Activated CD8-positive, alpha-beta T cell treated with anti-CD3 and anti-CD28 coated beads for 36 hours (primary cell): ENCODE data around the gene FGFRL1. TPM values are rescaled to one million over a fixed set of nuclear protein-coding genes. Genes with fewer than 3 reads are reported as not detected.

ENCODE experiments used
- ATAC-seq: fragments of 200-7000 bp; cut with Tn5 transposase; one replicate; pipeline ENCODE4 v1.10.0; 2021; ENCODE audit warnings: mild to moderate bottlenecking, moderate library complexity
- CTCF ChIA-PET: fragments of 350-600 bp; sonication (Branson Sonifier 250); formaldehyde crosslinking; loops from one replicate; lab custom pipeline; 2021; ENCODE audit warnings: antibody characterized with exemption; lab: Charles Lee
- POLR2A ChIA-PET: fragments of 350-600 bp; sonication (Branson Sonifier 250); formaldehyde crosslinking; loops from one replicate; lab custom pipeline; 2021; ENCODE audit warnings: antibody characterized with exemption; lab: Charles Lee
- DNase-seq: peaks from one replicate; pipeline ENCODE4 v3.0.0-alpha.2; 2020
- H3K27ac Mint-ChIP-seq: one replicate; pipeline ENCODE4 v1.8.0; 2021; ENCODE audit warnings: mild to moderate bottlenecking, mixed read lengths
- H3K27me3 Mint-ChIP-seq: one replicate; pipeline ENCODE4 v1.8.0; 2021; ENCODE audit warnings: mixed read lengths
- H3K36me3 Mint-ChIP-seq: one replicate; pipeline ENCODE4 v1.8.0; 2021; ENCODE audit warnings: low read depth, mixed read lengths
- H3K4me1 Mint-ChIP-seq: one replicate; pipeline ENCODE4 v1.8.0; 2021; ENCODE audit warnings: low read depth, mixed read lengths
- H3K4me3 Mint-ChIP-seq: one replicate; pipeline ENCODE4 v1.8.0; 2021; ENCODE audit warnings: mild to moderate bottlenecking, moderate library complexity, mixed read lengths
- H3K9me3 Mint-ChIP-seq: one replicate; pipeline ENCODE4 v1.8.0; 2021; ENCODE audit warnings: mixed read lengths
- CTCF ChIP-seq: fragments of 200-600 bp; IDR thresholded peaks from one replicate; pipeline ENCODE4 v1.8.0; 2022; ENCODE audit warnings: antibody characterized with exemption, mild to moderate bottlenecking
- intact Hi-C: fragments of 100-400 bp; cut with micrococcal nuclease; formaldehyde crosslinking; loops from one replicate; pipeline ENCODE4 v1.10.0; 2022
- total RNA-seq, 2 experiments: library from RNA; stranded (reverse); gene quantifications; one replicate each; pipeline ENCODE4 v1.2.3, GENCODE V29; 2021

Gene FGFRL1
- total RNA-seq, 2 experiments from 2014 or later, result 16.2 to 18.0 TPM

- TF ChIP-seq CTCF, result no peak
- no peaks in the 10 kb centered on the region for H3K36me3 Mint-ChIP-seq
- peaks cover 8% of the 10 kb centered on the region for H3K4me1 Mint-ChIP-seq
- DNase-seq, result no peak
- no peak overlapping the region for H3K4me3 Mint-ChIP-seq
- POLR2A ChIA-PET, result no interaction called here
- no peak for ATAC-seq
- CTCF ChIA-PET, result no interaction called here
- H3K27ac Mint-ChIP-seq, result no peak overlapping the region
- no peaks in the 10 kb centered on the region for H3K9me3 Mint-ChIP-seq
- intact Hi-C loops, result no loop called here
- peaks cover 6% of the 10 kb centered on the region for H3K27me3 Mint-ChIP-seq
These were observed 63.8 kb downstream of the FGFRL1 start for GRCh38 chr4:1075225-1075624.

DNA sequence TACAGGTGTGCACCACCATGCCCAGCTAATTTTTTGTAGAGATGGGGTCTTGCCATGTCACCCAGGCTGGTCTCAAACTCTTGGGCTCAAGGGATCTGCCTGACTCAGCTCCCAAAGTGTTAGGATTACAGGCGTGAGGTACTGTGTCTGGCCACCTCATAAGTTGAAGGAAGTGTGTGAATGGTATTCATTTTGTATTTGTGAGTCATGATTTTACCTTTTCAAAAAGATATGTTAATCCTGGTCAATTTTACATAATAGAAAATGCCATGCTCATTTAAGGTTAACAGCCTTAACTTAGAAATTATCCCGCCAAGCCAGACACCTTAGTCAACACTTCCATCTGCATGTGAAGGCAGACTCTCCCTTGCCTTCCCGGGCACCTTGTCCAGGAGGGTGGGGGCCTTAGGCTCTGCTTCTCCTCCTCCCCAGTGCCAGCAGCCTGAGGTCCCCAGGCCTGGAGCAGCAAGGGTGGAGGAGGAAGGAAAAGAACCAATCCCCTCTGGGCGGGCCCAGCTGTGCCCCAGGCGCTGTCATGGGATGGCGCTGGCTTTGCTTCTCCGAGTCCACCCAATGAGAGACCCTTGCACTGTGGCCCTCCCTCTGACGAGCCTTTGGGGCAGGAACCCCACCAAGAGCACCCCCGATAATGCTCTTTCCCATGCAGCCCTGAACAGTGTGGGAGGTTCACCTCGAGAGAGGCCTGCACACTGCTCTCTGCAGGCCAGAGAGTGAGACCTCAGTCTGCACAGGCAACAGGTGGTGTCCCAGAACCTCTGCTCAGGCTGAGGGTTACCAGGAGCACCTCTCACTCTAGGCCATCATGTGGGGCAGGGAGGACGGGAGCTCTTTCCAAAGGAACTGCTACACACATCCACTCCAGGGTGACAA, 64.6 kb downstream of the FGFRL1 start:
- DNase-seq, result no peak
- no peaks in the 10 kb centered on the region for H3K9me3 Mint-ChIP-seq
- H3K4me1 Mint-ChIP-seq, result peaks cover 8% of the 10 kb centered on the region
- no peak for TF ChIP-seq CTCF
- no peak overlapping the region for H3K4me3 Mint-ChIP-seq
- no peaks in the 10 kb centered on the region for H3K36me3 Mint-ChIP-seq
- ATAC-seq, result no peak
- intact Hi-C loops, result no loop called here
- no peak overlapping the region for H3K27ac Mint-ChIP-seq
- CTCF ChIA-PET, result no interaction called here
- H3K27me3 Mint-ChIP-seq, result peaks cover 7% of the 10 kb centered on the region
- POLR2A ChIA-PET, result no interaction called here

Other genes starting within 250 kb of the FGFRL1 start
- gene CPLX1, start 185.5 kb upstream of the FGFRL1 start, total RNA-seq, result not detected
- gene GAK, start 79.3 kb upstream of the FGFRL1 start, total RNA-seq, result 100 to 1,000 TPM in 1 of 2 experiments, 10 to 100 TPM in 1; 97.8 to 102 TPM
- 10 to 100 TPM; 11.0 to 11.2 TPM for gene TMEM175, start 79.2 kb upstream of the FGFRL1 start, total RNA-seq
- gene DGKQ, start 38.1 kb upstream of the FGFRL1 start, total RNA-seq, result 10 to 100 TPM; 14.3 to 16.7 TPM
- 1 to 10 TPM; 4.8 to 5.4 TPM for gene IDUA, start 24.6 kb upstream of the FGFRL1 start, total RNA-seq
- gene SLC26A1, start 18.2 kb upstream of the FGFRL1 start, total RNA-seq, result under 1 TPM in 1 of 2 experiments, not detected in 1; 0.27 TPM
- 1 to 10 TPM; 3.0 to 3.3 TPM for gene RNF212, start 101.9 kb downstream of the FGFRL1 start, total RNA-seq
- 10 to 100 TPM in 1 of 2 experiments, 1 to 10 TPM in 1; 9.9 to 10.5 TPM for gene SPON2, start 161.0 kb downstream of the FGFRL1 start, total RNA-seq
- gene CTBP1, start 237.5 kb downstream of the FGFRL1 start, total RNA-seq, result 100 to 1,000 TPM; 136 TPM